Measurements from ENCODE around the gene CEACAM3.

Gene CEACAM3

DNA sequence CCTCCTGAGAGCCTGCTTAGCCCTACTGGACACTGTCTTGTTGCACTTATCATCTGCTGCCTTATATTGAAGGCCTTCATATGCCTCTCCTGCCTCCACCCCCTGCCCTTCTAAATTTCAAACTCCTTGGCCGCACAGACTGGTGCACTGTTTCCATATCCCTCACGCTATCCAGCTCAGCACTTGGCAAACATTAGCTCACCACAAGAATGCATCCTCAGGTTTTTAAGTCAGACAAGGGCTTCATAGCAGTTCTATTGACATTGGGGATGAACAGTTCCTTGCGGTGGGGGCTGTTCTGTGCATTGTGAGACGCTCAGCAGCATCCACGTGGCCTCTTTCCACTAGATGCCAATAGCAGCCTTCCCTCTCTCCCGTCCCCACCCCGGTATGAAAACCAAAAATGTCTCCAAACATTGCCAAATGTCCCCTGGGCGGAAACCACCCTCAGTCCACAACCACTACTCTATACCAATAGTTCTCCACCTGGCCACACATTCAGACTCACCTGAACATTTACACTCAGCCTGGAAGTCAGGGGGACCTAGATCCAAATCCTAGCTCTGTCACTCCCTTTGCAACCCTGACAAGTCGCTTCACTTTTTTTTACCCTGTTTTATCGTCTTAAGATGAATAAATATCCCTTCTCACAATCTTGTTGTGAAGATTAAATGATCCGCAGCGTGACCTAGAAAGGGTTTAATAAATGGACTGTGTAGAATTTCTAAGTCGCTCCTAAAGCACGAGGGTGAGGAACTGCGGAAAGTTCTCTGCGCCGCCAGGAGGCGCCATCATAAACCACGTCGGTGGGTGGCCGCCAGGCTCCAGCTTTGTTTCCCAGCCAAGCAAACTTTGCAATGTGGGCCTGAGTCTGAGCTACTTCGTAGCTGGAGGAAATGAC, 3.6 kb upstream of the CEACAM3 start:
- DNase-seq (ENCODE audit: low spot score), result peak; percentile 31

DNA sequence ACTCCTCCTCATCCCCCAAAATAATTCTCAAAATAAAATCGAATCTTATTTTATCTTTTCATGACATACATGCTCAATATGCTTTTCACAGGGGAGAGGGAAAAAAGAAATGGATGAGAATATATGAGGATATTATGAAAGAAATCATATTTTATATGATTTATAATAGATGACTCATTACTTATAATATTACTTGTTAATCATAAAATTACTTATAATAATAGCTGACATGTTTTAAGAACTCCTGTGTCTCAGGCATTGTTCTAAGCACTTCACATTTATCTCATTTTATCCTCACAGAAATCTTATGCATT, 3.0 kb upstream of the CEACAM3 start:
- DNase-seq (ENCODE audit: low spot score), result no peak

DNA sequence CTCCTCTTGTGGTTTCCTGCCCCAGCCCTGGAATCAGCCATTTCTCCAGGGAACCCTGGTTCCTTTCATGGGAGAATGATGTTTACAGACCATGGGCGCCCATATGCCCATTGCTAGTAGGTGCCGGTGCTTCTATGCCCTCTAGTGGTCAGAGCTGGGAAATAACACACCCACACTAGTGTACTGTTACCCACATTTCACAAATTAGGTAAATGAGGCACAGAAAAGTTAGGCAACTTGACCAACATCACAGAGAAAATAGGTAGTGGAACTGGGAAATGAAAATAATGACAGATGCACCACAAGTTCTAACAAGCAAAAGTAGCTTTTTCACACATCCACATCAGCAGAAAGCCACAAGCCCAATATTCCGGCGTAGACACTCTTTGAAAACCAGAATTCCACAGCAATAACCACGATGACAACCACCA, 1.3 kb upstream of the CEACAM3 start:
- peak; percentile 72 for DNase-seq (ENCODE audit: low spot score)

DNA sequence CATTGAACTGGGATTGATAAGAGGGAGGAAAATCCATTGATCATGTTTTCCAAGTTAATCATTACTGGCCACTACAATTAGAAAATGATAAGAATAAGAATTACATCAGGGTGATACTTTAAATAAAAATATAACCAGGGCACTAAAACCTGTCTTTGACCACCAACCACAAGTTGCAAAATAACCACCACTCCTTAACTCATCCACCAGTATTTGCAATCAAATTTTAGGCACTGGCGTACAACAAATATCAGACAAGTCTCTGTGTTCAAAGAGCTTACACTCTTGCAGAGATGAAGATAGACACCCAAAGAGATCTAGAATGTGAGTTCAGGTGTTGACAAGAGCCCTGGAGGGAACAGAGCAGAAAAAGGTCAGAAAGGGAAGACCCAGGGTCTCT, 514 bp downstream of the CEACAM3 start:
- no peak for DNase-seq (ENCODE audit: low spot score)

DNA sequence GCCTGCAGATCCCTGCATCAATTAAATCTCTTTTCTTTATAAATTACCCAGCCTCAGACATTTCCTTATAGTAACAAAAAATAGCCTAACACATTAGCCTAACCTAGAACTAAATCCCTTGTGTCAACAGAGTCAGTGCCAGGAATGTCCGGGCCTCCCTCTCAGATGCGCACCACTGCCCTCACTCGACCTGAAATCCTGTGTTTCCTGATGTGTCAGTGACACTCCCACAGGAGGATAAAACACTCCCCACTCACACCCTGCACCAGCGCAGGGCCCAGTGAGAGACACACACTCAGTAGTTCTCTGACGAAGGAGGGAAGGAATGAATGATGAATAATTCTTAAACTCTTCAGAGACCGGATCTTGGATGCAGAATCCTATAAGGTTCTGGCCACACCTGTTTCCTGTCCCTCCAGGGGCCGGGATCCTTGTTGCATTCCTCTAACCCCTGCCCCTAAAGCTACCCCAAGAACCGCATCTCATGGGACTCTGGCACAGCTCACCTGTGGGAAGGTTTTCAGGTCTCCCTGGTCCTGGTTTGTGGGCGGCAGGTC, 3.1 kb downstream of the CEACAM3 start:
- no peak for DNase-seq (ENCODE audit: low spot score)

DNA sequence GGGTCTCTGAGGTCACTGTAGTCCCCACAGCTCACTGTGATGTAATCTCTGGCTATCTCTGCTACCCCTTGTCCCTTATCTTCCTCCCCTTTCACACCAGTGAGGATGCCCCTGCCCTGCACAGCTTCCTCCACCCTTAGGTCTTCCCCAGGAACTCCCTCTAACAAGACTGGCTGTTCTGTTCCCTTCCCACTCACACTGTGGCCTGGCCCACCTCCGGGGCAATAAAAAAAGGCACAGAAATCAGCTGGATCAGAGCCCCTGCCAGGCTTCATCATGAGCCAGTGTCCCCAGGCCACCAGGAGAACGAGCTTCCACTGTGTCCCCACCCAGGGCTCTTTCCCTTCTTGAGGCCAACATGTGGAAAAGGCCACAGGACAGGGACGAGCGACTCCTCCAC, 4.6 kb downstream of the CEACAM3 start:
- no peak for DNase-seq (ENCODE audit: low spot score)

DNA sequence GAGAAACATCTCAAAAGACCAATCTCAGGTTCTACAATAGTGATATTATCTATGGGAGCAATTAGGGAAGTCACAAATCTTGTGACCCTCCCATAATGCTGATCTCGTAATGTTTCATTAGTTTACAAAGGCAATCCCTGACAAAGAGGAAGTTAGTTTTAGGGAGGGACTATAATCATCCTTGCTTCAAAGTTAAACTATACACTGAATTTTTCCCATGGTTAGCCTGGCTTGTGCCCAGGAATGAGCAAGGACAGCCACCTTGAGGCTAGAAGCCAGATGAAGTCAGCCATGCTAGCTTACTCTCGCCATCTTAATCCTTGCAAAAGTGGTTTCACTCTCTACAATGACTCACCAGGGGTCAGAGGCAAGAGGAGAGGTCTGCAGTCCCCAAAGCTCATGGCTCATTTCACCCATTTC, 5.4 kb downstream of the CEACAM3 start:
- no peak for DNase-seq (ENCODE audit: low spot score)

DNA sequence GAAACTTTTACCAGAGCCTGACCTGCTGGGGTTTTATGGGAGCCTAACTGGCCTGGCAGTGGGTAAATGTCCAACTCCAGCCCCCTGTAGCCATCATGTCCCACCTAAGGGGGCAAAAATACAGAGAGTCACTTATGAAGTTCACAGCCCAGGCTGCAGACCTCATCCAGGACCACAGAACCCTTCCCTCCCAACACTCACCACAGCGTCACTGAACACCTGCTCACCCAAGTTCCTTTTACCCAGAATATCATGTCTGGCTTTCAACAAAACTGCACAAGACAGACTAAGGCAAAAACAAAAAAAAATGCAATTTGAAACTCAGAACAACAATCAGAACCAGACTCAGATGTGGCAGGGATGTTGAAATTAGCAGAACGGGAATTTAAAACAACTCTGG, 6.4 kb downstream of the CEACAM3 start:
- DNase-seq (ENCODE audit: low spot score), result no peak

DNA sequence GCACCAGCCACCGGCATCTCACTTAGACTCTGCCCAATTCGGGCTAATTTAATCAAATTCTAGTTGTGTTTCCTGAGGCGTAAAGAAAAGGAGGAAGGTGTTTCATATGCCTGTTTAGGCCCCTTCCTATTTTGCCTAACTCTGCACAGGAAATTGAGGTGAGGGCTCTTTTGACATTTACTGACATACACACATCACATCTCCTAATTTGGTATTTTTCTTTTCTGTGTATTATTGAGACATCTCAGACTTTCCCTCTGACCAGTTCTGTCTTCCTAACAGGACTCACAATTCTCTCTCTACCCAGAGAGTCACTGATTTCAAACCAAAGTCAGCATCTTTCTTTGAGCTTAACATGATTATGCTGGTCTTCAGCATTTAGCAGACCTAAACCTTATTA, 7.9 kb downstream of the CEACAM3 start:
- no peak for DNase-seq (ENCODE audit: low spot score)

DNA sequence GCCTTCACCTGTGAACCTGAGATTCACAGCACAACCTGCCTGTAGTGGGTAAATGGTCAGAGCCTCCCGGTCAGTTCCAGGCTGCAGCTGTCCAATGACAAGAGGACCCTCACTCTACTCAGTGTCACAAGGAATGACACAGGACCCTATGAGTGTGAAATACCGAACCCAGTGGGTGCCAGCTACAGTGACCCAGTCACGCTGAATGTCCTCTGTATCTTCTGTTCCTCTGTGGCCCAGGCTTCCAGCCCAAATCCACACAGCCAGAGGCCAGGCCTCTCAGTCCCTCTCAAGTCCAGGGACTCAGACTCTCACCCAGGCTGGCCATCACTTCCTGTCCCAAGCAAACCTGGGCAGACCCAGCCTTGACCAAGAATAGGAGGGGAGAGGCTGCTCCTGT, 10.8 kb downstream of the CEACAM3 start:
- DNase-seq (ENCODE audit: low spot score), result no peak

DNA sequence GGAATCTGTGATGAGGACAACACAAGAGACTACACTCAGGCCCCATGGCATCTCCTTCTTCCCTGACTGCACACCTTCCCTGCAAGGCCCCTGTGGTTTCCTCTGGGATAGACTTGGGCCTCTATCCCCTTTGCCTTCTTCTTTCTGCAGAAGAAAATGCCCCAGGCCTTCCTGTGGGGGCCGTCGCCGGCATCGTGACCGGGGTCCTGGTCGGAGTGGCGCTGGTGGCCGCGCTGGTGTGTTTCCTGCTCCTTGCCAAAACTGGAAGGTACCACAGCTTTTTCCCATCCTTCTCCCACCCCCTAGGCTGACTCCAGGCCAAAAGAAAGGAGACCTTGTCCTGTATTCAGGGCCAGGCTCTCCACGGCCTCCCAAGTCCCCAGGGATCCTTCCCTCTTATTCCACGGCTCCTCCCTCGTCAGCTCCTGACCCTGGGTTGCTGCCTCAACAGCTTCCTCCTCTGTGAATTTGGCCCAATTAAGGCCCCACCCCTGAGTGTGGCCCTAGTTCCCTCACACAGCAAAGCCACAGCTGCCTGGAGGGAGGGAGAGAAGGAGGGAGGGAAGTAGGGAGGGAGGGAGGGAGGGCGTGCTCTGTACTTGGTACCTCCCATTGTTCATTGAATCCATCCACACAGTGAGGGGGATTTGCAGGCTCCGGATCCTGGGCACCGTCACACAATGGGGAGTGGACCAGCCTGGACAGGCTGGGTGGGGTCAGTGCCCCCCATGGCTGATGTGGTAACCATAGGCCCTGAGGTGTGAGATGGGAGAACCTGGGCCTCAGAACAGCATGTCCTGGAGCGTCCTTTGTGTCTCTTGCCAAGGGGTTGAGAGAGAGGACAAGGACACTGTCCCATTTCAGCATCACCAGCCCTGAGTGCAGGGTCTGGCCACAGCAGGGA, 12.5 kb downstream of the CEACAM3 start:
- no peak for DNase-seq (ENCODE audit: low spot score)

DNA sequence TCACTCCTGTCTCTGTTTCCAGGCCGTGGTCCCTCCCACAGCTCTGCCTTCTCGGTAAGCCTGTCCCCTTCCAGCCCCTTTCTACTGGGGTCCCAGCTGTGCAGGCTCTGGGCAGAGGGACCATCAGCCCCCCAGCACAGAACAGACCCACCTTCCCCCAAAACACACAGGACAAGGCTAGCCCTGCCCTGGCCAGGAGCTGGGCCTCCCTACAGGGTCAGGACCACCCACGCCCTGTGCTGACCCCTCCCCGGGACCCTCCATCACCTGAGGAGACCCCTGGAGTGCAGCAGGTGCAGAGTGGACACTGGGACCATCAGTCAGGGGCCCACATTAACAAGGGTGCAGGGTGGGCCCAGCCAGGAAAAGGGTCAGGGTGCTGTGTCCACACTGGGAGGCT, 13.9 kb downstream of the CEACAM3 start:
- DNase-seq (ENCODE audit: low spot score), result no peak

DNA sequence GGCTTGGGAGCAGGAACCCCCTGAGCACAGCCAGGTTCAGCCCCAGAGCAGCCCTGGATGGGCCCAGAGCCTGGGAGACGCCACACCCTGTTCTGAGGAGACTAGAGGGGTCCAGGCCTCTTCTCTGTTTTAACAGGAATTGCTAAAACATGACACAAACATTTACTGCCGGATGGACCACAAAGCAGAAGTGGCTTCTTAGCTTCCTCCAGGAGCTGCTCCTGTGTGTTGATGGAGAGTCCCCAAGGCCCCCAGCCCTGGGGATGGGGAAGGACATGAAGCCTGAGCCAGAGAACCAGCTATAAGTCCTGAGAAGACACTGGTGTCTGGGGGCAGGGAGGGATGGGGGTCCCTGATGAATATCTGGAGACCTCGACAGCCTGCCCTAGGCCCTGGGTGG, 14.6 kb downstream of the CEACAM3 start:
- peak; percentile 6 for DNase-seq (ENCODE audit: low spot score)

DNA sequence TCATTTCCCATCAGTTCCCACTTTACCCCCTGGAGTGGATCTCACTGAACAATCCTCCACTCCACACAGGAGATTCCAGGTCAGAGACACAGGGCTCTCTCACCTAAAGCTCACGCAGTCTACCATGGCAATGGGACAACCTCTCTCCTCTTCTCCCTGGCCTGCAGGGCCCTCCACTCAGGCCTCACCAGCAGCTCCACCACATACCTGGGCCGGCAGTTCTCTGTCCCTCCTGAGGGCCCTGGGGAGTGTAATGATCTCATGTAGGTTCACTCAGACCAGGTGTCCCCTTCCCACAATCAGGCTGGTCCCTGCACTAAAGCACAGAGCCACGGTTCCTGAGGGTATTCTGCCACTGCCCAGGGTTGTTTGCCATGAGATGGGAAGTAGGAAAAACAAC, 15.6 kb downstream of the CEACAM3 start:
- DNase-seq (ENCODE audit: low spot score), result no peak

DNA sequence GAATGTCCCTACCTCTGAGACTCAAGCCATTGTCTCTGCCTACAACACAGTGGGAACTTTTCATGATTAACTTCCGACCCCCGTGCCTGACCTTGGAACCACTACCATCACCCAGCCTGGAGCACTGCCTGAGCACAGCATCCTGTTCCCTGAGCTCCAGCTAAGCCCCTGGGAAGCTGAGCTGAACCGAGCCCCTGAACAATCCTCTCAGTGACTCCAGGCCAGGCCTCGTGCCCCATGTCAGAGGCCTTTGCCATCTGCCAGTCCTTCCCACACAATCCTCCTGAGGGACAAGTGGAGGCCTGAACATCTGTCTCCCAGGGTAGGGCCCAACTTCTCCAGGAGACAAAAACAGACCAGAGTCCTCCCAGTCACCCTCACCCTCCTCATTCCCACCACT, 17.5 kb downstream of the CEACAM3 start:
- no peak for DNase-seq (ENCODE audit: low spot score)

DNA sequence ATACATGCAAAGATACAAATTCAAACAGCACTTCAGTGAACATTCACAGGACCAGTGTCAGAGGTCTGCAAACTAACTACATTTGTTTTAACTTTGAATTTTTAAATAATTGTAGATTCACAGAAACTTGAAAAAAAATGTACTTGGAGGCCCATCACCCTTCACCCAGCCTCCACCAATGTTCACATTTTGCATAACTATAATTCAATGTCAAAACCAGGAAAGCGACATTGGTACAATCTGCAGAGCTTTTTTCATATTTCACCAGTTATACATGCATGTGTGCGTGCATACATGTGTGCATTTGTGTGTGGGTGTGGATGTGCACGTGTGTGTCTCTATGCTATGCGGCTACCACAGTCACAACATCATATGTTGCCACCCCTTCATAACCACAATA, 18.9 kb downstream of the CEACAM3 start:
- no peak for DNase-seq (ENCODE audit: low spot score)

DNA sequence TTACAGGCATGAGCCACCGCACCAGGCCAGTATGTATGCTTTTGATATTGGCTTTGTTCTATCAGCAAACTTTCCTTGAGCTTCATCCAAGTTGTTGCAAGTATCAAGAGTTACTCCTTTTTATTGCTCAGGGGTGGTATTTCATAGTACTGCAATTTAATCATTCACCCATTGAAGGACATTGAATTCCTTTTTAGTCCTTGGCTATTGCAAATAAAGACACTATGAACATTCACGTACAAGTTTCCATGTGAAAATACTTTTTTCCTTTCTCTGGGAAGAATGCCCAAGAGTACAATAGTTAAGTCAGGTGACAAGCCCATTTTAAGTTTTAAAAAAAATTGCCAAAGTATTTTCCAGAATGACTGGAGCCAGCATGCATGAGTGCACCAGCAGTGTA, 20.4 kb downstream of the CEACAM3 start:
- DNase-seq (ENCODE audit: low spot score), result no peak

DNA sequence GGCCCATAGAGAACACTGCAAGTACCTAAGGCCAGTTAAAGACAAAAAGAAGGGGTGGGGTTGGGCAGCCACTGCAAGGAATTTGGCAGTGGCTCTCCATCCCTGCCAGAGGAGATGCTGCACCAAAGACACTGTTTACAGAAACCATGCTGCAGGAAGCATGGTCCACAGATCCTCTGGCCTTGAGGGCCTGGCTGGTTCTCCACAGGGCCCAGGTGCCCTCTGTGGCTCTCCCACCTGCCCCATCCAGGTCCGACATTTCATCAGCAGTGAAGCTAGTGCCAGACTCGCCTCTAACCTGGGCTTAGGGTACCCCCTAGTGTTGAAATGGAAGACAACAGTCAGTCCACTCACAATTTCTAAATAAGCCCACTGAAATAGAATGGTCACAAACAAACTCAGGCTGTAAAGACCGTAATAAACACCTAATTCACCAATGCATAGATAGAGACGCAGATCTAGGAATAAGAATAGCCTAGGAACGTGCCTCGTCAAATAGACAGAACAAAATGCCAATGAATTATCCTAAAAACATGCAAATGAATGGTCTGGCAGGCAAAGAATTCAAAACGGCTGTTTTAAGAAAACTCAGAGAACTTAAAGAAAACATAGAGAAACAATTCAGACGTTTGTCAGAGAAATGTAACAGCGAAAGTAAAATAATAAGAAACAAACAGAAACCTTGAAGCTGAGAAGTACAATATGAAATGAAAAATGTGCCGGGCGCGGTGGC, 24.8 kb downstream of the CEACAM3 start:
- DNase-seq (ENCODE audit: low spot score), result peak; percentile 56

DNA sequence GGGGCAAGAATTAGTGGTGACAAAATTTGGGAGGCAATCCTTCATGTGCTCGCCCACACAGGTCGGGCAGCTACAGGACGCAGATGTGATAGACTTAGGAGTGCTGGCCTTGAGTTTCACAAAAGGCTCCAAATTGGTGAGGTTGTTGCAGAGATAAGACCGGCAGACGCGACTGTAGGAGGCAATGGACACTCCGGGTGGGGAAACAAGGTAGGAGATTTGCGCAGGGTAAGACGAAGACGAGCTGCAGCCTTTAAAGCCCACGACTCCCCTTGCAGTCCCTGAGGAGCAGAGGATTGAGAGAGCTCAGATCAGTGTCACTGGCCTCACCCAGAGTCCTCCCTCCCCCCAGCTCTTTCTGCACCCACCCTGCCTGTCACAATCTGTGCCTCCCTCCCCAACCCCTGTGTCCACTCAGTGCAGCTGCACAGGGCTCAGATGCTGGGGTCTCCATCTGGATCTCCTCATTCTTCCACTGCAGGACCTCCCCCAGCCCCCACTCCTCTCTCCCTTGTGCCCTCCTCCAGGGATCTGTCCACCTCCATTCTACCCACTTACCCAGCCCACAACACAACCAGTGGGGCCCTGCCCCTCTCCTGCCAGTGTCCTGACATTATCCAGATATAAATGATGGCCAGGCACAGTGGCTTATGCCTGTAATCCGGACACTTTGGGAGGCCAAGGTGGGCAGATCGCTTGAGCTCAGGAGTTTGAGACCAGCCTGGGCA, 41.8 kb downstream of the CEACAM3 start:
- no peak for DNase-seq (ENCODE audit: low spot score)

DNA sequence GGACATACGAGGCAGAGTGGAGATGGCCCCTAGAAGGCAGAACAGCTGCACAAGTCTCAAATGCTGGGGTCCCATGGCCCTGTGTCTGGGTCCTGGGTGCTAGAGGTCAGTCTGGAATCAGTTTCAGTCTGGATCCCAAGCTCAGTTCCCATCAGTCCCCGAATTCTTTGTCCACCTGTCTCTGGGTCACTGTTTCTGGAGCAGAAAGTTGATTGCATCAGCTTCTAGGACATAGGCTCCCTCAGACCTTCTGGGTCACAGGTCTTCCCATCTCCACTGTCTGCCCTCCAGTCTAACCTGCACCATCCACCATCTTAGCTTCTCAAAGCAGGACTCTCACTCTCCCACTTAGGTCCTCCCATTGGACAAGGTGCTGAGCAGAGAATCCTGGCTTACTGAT, 42.8 kb downstream of the CEACAM3 start:
- DNase-seq (ENCODE audit: low spot score), result no peak

DNA sequence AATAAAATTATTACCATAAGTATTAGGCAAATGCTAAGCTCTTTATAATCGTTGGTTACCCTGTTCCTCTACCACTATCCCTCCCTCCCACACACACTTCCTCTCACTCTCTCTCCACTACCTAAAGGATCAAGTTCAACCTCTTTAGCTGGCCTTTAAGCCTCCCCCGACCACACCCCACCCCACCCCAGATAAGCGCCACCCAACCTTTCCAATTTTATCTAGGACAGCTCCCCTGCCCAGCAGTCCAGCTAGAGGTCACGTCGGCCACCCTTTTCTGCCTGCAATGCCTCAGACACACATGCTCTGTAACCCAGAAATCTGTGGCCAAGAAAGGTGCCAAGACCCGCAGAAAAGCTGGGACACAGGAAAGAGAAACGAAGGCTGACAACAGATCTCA, 47.0 kb downstream of the CEACAM3 start:
- no peak for DNase-seq (ENCODE audit: low spot score)

DNA sequence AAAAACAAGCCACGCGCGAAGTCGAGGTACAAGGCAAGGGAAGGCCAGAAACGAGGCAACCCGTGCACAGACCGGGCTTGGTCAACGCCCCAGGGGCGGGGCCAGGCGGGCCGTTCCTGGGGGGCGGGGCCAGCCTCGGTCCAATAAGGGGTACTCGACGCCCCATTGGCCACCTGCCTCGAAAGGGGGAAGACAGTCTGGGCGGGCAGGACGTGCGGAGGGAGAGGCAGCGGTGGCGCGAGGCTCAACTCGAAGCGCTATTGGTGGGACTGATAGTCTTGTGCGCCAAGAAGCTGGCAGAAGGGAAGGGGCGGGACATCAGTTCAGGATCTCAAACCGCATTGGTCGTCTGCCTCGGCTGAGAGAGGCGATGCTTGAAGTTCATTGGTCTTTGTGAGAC, 48.2 kb downstream of the CEACAM3 start, which contains the start of gene LYPD4:
Gene LYPD4 (minus strand): TSS at position 83 of the 400 bp plus-strand sequence. CDS start 5,398 bp downstream, outside the sequence.
- no peak for DNase-seq (ENCODE audit: low spot score)

Measured in CD4-positive, alpha-beta T cell treated with Interleukin-15 for 4 hours (primary cell).